ENCODE data around the gene TMEM235. TPM values are rescaled to one million over a fixed set of nuclear protein-coding genes. Genes with fewer than 3 reads are reported as not detected.
A peak's percentile ranks its signal among the peaks of the same experiment; 100 is the strongest.

The TMEM235 gene
- total RNA-seq, 3 donors from 2014 or later, result not detected

DNA sequence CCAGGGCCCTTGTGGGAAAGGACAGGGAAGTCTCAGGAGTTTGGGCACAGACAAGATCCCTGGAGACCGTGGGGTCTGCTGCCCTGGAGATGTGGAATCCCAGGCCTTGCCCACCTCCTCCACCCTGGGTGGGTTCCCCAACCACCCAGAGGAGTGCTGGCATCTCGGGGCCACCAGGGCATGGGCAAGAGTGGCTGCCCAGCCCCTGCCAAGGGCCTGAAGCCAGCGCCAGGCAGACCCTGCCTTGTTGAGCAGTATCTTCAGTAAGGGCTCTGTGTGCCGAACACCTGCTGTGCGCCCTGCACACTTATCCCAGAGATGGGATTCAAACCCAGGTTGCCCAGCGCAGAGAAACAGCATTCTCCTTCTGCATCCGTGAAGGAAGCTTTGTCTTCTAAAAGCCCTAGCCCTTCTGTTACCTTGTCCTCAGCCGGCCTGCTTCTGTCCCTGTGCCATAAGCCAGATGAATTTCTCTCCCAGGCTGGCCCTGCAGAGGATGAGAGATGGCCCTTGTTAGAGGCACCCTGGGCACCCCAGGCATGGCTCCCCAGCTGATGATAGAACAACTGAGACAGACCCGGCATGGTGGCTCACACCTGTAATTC is 32.4 kb downstream of the TMEM235 start:
- intact Hi-C loops (cut with DNase I, micrococcal nuclease), result no loop called here
- H3K4me3 ChIP-seq, result no peak overlapping the region
- no peaks in the 10 kb centered on the region for H3K36me3 ChIP-seq (ENCODE audit: low read depth)
- DNase-seq, result no peak
- H3K4me1 ChIP-seq (ENCODE audit: low read depth), result peaks cover 4% of the 10 kb centered on the region
- no peaks in the 10 kb centered on the region for H3K9me3 ChIP-seq
- TF ChIP-seq, protein P1, sequence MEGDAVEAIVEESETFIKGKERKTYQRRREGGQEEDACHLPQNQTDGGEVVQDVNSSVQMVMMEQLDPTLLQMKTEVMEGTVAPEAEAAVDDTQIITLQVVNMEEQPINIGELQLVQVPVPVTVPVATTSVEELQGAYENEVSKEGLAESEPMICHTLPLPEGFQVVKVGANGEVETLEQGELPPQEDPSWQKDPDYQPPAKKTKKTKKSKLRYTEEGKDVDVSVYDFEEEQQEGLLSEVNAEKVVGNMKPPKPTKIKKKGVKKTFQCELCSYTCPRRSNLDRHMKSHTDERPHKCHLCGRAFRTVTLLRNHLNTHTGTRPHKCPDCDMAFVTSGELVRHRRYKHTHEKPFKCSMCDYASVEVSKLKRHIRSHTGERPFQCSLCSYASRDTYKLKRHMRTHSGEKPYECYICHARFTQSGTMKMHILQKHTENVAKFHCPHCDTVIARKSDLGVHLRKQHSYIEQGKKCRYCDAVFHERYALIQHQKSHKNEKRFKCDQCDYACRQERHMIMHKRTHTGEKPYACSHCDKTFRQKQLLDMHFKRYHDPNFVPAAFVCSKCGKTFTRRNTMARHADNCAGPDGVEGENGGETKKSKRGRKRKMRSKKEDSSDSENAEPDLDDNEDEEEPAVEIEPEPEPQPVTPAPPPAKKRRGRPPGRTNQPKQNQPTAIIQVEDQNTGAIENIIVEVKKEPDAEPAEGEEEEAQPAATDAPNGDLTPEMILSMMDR (IDR thresholded peaks at IDR 0.05), result no peak
- ATAC-seq, result no peak

DNA sequence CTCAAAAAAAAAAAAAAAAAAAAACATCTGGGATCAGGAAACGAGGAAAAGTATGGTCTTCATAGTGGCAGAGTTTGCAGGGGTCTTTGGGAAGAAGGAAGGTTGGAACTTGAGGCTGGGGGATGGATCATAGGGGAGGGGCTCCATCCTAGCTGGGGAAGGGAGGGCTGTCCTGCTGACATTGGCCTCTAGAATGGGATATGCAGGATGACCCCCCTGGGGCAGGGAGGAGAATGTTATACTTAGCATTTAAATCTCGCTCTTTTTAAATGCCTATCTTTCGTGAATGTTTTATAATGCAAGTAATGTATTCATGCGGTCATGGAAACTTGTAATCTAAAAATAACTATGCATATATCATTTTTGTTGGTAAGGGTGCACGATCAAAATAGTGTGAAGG is 33.2 kb downstream of the TMEM235 start:
- Histone ChIP-seq H3K9me3 (no peaks in the 10 kb centered on the region), H3K4me3 (no peak overlapping the region), H3K4me1 (ENCODE audit: low read depth) (peaks cover 8% of the 10 kb centered on the region), H3K36me3 (ENCODE audit: low read depth) (no peaks in the 10 kb centered on the region)
- intact Hi-C loops (cut with DNase I, micrococcal nuclease), result no loop called here
- TF ChIP-seq, protein P1 (IDR thresholded peaks at IDR 0.05), result no peak
- no peak for DNase-seq
- no peak for ATAC-seq

DNA sequence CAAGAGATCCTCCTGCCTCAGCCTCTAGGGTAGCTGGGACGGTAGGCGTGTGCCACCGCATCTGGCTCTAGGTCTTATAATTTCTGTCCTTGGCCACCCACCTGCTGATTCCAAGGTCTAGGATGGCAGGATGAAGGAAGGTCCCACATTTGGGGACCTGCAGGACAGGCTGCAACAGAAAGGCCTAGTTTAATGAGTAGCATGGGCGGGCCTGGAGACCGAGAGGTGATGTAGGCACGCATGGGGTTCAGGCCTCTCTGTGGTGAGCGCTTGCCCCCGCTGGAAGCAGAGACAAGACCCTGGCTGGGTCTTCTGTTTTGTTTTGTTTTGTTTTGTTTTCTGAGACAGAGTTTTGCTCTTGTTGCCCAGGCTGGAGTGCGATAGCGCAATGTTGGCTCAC is 33.7 kb downstream of the TMEM235 start:
- ATAC-seq, result no peak

DNA sequence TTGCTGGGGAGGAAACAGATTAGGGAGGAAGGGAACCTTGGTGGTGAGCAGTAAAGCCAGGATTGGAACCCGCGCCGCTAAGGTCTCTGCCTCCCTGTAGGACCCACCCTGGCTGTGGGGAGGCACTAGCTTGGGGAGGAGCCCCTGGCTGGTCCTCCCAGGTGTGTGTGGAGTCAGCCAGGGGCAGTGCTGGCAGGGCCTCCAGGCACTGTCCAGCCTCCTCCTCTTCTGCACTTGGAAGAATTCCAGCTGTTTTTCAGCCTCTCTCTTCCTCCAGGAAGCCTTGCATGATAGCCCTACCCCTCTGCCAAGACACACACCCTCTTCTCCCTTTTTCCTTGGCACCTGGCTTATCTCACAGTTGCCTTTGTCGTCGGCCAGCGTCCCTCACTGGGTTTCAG is 34.8 kb downstream of the TMEM235 start:
- Histone ChIP-seq H3K9me3 (no peaks in the 10 kb centered on the region), H3K4me3 (no peak overlapping the region), H3K4me1 (ENCODE audit: low read depth) (peaks cover 8% of the 10 kb centered on the region), H3K36me3 (ENCODE audit: low read depth) (no peaks in the 10 kb centered on the region)
- TF ChIP-seq, protein P1 (IDR thresholded peaks at IDR 0.05), result no peak
- intact Hi-C loops (cut with DNase I, micrococcal nuclease), result no loop called here
- ATAC-seq (peak; percentile 75), DNase-seq (no peak)

More for the DNA sequence above, 33.7 kb downstream of the TMEM235 start:
- TF ChIP-seq, protein P1 (IDR thresholded peaks at IDR 0.05), result no peak
- Histone ChIP-seq H3K4me1 (ENCODE audit: low read depth) (peaks cover 8% of the 10 kb centered on the region), H3K4me3 (no peak overlapping the region), H3K9me3 (no peaks in the 10 kb centered on the region), H3K36me3 (ENCODE audit: low read depth) (no peaks in the 10 kb centered on the region)
- intact Hi-C loops (cut with DNase I, micrococcal nuclease), result no loop called here
- no peak for DNase-seq

DNA sequence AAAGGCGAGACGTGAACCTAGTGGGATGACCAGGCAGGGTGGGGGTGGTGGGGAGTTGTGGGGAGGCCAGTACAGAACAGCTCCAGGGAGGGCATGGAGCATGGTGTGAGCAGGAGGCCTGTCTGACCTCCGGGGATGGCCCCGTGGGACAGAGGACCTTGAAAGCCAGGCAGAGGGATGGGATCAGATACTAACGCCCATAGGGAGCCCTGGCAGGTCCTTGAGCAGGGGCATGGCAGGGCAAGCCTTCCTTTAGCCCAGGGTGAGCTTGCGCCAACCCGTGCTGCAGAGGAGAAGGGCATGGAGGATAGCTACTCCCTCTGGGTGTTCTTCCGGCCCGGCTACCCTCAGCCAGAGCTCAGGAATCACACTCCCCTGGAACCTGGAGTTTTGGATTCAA is 35.3 kb downstream of the TMEM235 start:
- H3K4me3 ChIP-seq, result no peak overlapping the region
- DNase-seq, result no peak
- TF ChIP-seq, protein P1 (IDR thresholded peaks at IDR 0.05), result no peak
- intact Hi-C loops (cut with DNase I, micrococcal nuclease), result no loop called here
- no peaks in the 10 kb centered on the region for H3K9me3 ChIP-seq
- ATAC-seq, result no peak
- H3K4me1 ChIP-seq (ENCODE audit: low read depth), result peaks cover 8% of the 10 kb centered on the region
- no peaks in the 10 kb centered on the region for H3K36me3 ChIP-seq (ENCODE audit: low read depth)

All from mucosa of descending colon (tissue), 3 donors.